ENCODE data around the gene HOXC10.

DNA sequence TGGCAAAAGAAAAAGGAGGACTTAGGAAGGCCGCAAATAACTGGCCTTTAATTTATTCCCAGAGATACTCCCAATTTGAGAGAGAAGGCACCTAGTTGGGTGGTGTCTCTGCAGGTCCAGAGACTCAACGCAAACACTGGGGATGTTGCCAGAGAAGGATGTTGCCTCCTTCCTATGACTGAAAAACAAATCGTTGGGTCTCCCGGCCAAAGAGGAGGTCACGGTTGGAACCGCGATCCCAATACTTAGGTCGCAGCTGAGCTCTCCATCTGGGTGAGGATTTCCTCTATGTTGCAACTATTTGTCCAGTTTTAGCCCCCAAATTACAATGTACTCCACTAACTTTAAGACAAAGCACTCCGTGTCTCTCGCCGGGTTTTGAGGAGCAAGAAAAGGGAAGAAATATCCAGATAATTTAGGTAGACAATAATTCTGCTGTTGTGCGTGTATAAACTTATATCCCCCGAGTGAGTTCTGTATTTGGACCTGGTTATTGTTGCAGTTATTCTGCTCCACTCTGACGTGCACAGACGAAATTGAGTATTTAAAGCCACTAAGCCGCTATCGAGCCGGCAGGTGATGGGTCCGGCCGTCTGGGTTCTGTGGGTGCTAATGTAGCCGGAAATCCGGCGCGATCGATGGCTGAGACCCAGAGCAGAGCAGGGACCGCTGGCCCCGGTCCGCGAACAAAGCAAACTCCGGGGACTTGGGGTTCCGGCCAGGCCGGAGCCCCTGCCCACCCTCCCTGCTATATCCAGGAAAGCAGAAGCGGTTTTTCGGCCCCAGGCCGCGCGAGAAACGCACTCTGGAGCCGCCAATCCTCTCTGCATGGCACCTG, 24.5 kb upstream of the HOXC10 start:
- TF ChIP-seq FOXK1 (CRISPR knock-in tag; IDR thresholded peaks at IDR 0.05) (no peak), NR3C1 (CRISPR knock-in tag; conservative IDR thresholded peaks at IDR 0.05; ENCODE audit: low read depth) (no peak), ZBTB21 (CRISPR knock-in tag; IDR thresholded peaks at IDR 0.05; ENCODE audit: borderline replicate concordance) (no peak), TCF7 (CRISPR knock-in tag; IDR thresholded peaks at IDR 0.05; ENCODE audit: low read depth) (no peak), NFYB (CRISPR knock-in tag; conservative IDR thresholded peaks at IDR 0.05; ENCODE audit: low read depth) (no peak), ZNF138 (CRISPR knock-in tag; conservative IDR thresholded peaks at IDR 0.05) (no peak), ETV6 (CRISPR knock-in tag; IDR thresholded peaks at IDR 0.05) (no peak)
- TF ChIP-seq, protein P1, sequence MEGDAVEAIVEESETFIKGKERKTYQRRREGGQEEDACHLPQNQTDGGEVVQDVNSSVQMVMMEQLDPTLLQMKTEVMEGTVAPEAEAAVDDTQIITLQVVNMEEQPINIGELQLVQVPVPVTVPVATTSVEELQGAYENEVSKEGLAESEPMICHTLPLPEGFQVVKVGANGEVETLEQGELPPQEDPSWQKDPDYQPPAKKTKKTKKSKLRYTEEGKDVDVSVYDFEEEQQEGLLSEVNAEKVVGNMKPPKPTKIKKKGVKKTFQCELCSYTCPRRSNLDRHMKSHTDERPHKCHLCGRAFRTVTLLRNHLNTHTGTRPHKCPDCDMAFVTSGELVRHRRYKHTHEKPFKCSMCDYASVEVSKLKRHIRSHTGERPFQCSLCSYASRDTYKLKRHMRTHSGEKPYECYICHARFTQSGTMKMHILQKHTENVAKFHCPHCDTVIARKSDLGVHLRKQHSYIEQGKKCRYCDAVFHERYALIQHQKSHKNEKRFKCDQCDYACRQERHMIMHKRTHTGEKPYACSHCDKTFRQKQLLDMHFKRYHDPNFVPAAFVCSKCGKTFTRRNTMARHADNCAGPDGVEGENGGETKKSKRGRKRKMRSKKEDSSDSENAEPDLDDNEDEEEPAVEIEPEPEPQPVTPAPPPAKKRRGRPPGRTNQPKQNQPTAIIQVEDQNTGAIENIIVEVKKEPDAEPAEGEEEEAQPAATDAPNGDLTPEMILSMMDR (IDR thresholded peaks at IDR 0.05), result no peak
- TF ChIP-seq, protein P2, sequence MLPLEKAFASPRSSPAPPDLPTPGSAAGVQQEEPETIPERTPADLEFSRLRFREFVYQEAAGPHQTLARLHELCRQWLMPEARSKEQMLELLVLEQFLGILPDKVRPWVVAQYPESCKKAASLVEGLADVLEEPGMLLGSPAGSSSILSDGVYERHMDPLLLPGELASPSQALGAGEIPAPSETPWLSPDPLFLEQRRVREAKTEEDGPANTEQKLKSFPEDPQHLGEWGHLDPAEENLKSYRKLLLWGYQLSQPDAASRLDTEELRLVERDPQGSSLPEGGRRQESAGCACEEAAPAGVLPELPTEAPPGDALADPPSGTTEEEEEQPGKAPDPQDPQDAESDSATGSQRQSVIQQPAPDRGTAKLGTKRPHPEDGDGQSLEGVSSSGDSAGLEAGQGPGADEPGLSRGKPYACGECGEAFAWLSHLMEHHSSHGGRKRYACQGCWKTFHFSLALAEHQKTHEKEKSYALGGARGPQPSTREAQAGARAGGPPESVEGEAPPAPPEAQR (CRISPR knock-in tag; IDR thresholded peaks at IDR 0.05), result no peak
- TF ChIP-seq, protein P3, sequence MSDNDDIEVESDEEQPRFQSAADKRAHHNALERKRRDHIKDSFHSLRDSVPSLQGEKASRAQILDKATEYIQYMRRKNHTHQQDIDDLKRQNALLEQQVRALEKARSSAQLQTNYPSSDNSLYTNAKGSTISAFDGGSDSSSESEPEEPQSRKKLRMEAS (CRISPR knock-in tag; IDR thresholded peaks at IDR 0.05), result no peak
- TF ChIP-seq, protein P4, sequence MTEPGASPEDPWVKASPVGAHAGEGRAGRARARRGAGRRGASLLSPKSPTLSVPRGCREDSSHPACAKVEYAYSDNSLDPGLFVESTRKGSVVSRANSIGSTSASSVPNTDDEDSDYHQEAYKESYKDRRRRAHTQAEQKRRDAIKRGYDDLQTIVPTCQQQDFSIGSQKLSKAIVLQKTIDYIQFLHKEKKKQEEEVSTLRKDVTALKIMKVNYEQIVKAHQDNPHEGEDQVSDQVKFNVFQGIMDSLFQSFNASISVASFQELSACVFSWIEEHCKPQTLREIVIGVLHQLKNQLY (CRISPR knock-in tag; IDR thresholded peaks at IDR 0.05), result no peak
- TF ChIP-seq, protein P5, sequence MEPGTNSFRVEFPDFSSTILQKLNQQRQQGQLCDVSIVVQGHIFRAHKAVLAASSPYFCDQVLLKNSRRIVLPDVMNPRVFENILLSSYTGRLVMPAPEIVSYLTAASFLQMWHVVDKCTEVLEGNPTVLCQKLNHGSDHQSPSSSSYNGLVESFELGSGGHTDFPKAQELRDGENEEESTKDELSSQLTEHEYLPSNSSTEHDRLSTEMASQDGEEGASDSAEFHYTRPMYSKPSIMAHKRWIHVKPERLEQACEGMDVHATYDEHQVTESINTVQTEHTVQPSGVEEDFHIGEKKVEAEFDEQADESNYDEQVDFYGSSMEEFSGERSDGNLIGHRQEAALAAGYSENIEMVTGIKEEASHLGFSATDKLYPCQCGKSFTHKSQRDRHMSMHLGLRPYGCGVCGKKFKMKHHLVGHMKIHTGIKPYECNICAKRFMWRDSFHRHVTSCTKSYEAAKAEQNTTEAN (CRISPR knock-in tag; IDR thresholded peaks at IDR 0.05), result no peak
